Hepatocyte (in vitro differentiated cells): ENCODE results near the gene RHOF.

ENCODE experiments used
- CTCF ChIP-seq: fragments of 200-600 bp; sonication (generic); IDR thresholded peaks from 2 replicates; pipeline ENCODE4 v1.5.1; 2016; ENCODE audit warnings: antibody characterized with exemption, mild to moderate bottlenecking; ENCODE audit not compliant: poor library complexity
- EZH2phosphoT487 ChIP-seq: fragments of 200-600 bp; sonication (generic); IDR thresholded peaks from one replicate; pipeline ENCODE4 v1.6.1; 2018; ENCODE audit warnings: antibody characterized with exemption, mild to moderate bottlenecking, low read depth, moderate library complexity; ENCODE audit not compliant: unreplicated experiment, severe bottlenecking

- TF ChIP-seq CTCF (peak; percentile 92), EZH2phosphoT487 (no peak)
Measured at GRCh38 chr12:121795034-121795968, 1.8 kb upstream of the RHOF start.
